HepG2 (cell line): ENCODE data around the gene RPL11. TPM values are rescaled to one million over a fixed set of nuclear protein-coding genes. Genes with fewer than 3 reads are reported as not detected.

Experiments used
- BHLHE40 ChIP-seq: IDR thresholded peaks from 2 replicates; pipeline ENCODE4 v1.6.1; 2011; ENCODE audit warnings: low read length, improper control_type of control experiment
- FOXK2 ChIP-seq: fragments of 450-650 bp; IDR thresholded peaks from 2 replicates; pipeline ENCODE4 v1.6.1; 2016
- GABPA ChIP-seq, 2 experiments: IDR thresholded peaks; 2 replicates each; pipeline ENCODE4 v1.6.1; 2011 to 2016; ENCODE audit warnings: low read depth in 2 of 2, low read length in 1 of 2, missing biosample characterization in 1 of 2, missing genetic modification characterization in 1 of 2
- GLMP ChIP-seq: sonication (generic); formaldehyde crosslinking; IDR thresholded peaks from 2 replicates; pipeline ENCODE4 v1.9.0; 2021; ENCODE audit warnings: missing genetic modification reagents, mild to moderate bottlenecking, borderline replicate concordance
- PHB2 ChIP-seq: fragments of 450-650 bp; IDR thresholded peaks from 2 replicates; pipeline ENCODE4 v1.6.1; 2018; ENCODE audit not compliant: partially characterized antibody
- SMARCE1 ChIP-seq: fragments of 450-650 bp; IDR thresholded peaks from 2 replicates; pipeline ENCODE4 v1.6.1; 2017; ENCODE audit warnings: borderline replicate concordance
- THAP9 ChIP-seq: sonication (generic); formaldehyde crosslinking; IDR thresholded peaks from 2 replicates; pipeline ENCODE4; 2020; ENCODE audit warnings: missing genetic modification reagents, mild to moderate bottlenecking, borderline replicate concordance
- ZNF512 ChIP-seq: sonication (generic); formaldehyde crosslinking; IDR thresholded peaks from 2 replicates; pipeline ENCODE4 v1.4.0; 2020; ENCODE audit warnings: mild to moderate bottlenecking, missing genetic modification reagents
- ZNF512B ChIP-seq: sonication (generic); formaldehyde crosslinking; IDR thresholded peaks from 2 replicates; pipeline ENCODE4 v1.5.1; 2020; ENCODE audit warnings: missing genetic modification reagents, mild to moderate bottlenecking, borderline replicate concordance
- ZNF607 ChIP-seq: sonication (generic); formaldehyde crosslinking; IDR thresholded peaks from 2 replicates; pipeline ENCODE4 v1.5.1; 2020; ENCODE audit warnings: missing genetic modification reagents, mild to moderate bottlenecking, borderline replicate concordance
- ZNF646 ChIP-seq: sonication (generic); formaldehyde crosslinking; IDR thresholded peaks from 2 replicates; pipeline ENCODE4 v1.9.0; 2021; ENCODE audit warnings: mild to moderate bottlenecking, missing genetic modification reagents
- ZNF766 ChIP-seq: sonication (generic); formaldehyde crosslinking; IDR thresholded peaks from 2 replicates; pipeline ENCODE4 v1.5.0; 2020; ENCODE audit warnings: missing genetic modification reagents, borderline replicate concordance
- ZNF878 ChIP-seq: sonication (generic); formaldehyde crosslinking; IDR thresholded peaks from 2 replicates; pipeline ENCODE4 v1.8.1; 2023; ENCODE audit warnings: mild to moderate bottlenecking, missing genetic modification reagents, moderate library complexity
- polyA plus RNA-seq, 8 experiments: library from polyadenylated mRNA; depleted of rRNA in 3 of 8; stranded (reverse) in 7 of 8; unstranded in 1 of 8; fragments of >200 nt; fragmentation: Illumina TruSeq in 4 of 8; extraction: Trizol in 4 of 8; gene quantifications; 2 replicates each; pipeline versions ENCODE4 v1.2.1 to v1.2.3, GENCODE V29; 2011 to 2016; ENCODE audit warnings: low read depth in 4 of 8, missing spikeins in 1 of 8, mixed read lengths in 1 of 8; ENCODE audit not compliant: insufficient read depth in 1 of 8
- total RNA-seq, 5 experiments: library from RNA; depleted of rRNA; stranded (reverse); fragments of >200 nt; fragmentation: Illumina TruSeq; extraction: Trizol; gene quantifications; 2 replicates each; pipeline ENCODE4 v1.2.3, GENCODE V29; 2016; ENCODE audit warnings: low read depth in 1 of 5

The RPL11 gene
- total and polyA plus RNA-seq, 2 of the 13 experiments (the other 11 are each of a cell fraction or from before 2014, with no cell fraction given), result 1,682 to 2,010 TPM

- TF ChIP-seq THAP9 (CRISPR knock-in tag), result no peak
- TF ChIP-seq ZNF646 (CRISPR knock-in tag), result no peak
- TF ChIP-seq ZNF766 (CRISPR knock-in tag), result 0 out of 2 replicates have a peak, but pooled peaks have one; percentile 55
- no peak for TF ChIP-seq BHLHE40
- no peak for TF ChIP-seq SMARCE1
- no peak for TF ChIP-seq FOXK2
- TF ChIP-seq ZNF607 (CRISPR knock-in tag), result no peak
- TF ChIP-seq GLMP (CRISPR knock-in tag), result no peak
- no peak for TF ChIP-seq ZNF512B (CRISPR knock-in tag)
- no peak for TF ChIP-seq GABPA (IDR thresholded peaks at IDR 0.05; ENCODE audit: low read depth, low read length)
- TF ChIP-seq GABPA (CRISPR knock-in tag; IDR thresholded peaks at IDR 0.05; ENCODE audit: low read depth), result no peak
- TF ChIP-seq ZNF512 (CRISPR knock-in tag), result no peak
- TF ChIP-seq PHB2, result no peak
- 0 out of 2 replicates have a peak, but pooled peaks have one; percentile 64 for TF ChIP-seq ZNF878 (CRISPR knock-in tag)
Measured at GRCh38 chr1:23673086-23673813, 18.4 kb upstream of the RPL11 start (continued).
